ENCODE data around the gene ZNF786.

ZNF786 gene

GRCh38 chr7:149085866-149086265 is 4.7 kb downstream of the ZNF786 start:
- H3K36me3 ChIP-seq (replicated peaks in 1 of 2; ENCODE audit: control insufficient read depth in 2 of 2, insufficient read depth in 2 of 2, low read length in 2 of 2), result peaks cover 7 to 65% of the 10 kb centered on the region in 2 donors
- DNase-seq (ENCODE audit: low spot score), result no peak

GRCh38 chr7:149084407-149084806 is 6.1 kb downstream of the ZNF786 start:
- no peak overlapping the region for H2BK15ac ChIP-seq (ENCODE audit: low read length)
- DNase-seq (ENCODE audit: low spot score), result no peak
- peaks cover 0 to 2% (median 0%) of the 10 kb centered on the region in 3 experiments for H3K27me3 ChIP-seq (ENCODE audit: control insufficient read depth in 3 of 3, insufficient read depth in 3 of 3, low read depth in 1 of 3, low read length in 3 of 3)
- no peak overlapping the region for H3K27ac ChIP-seq (replicated peaks; ENCODE audit: low read length)
- WGBS, 2 donors (ENCODE audit: extremely low coverage in 2 of 2, insufficient read length in 2 of 2, insufficient replicate concordance in 1 of 2), result no CpG with 5 or more reads among the region's 2 CpGs
- no peak overlapping the region for H4K91ac ChIP-seq (ENCODE audit: low read depth, low read length, poor library complexity)
- H3K14ac ChIP-seq (ENCODE audit: low read length), result no peak overlapping the region
- H2AFZ ChIP-seq (ENCODE audit: low read length), result no peak overlapping the region
- H3K9me3 ChIP-seq (replicated peaks in 1 of 2; ENCODE audit: control insufficient read depth in 2 of 2, insufficient read depth in 1 of 2, low read depth in 1 of 2, low read length in 2 of 2), result peaks cover 7 to 59% of the 10 kb centered on the region in 2 donors
- H3K9ac ChIP-seq (ENCODE audit: low read depth, low read length, poor library complexity), result no peak overlapping the region
- no peak overlapping the region for H2AK5ac ChIP-seq (ENCODE audit: low read depth, low read length)
- H2BK5ac ChIP-seq (ENCODE audit: low read length), result no peak overlapping the region
- H3K18ac ChIP-seq (ENCODE audit: low read length), result no peak overlapping the region
- H2BK120ac ChIP-seq (ENCODE audit: low read depth, low read length), result no peak overlapping the region
- no peak overlapping the region for H3K4me2 ChIP-seq (ENCODE audit: insufficient read depth, low read length, poor library complexity, severe bottlenecking)
- H3K36me3 ChIP-seq (replicated peaks in 1 of 2; ENCODE audit: control insufficient read depth in 2 of 2, insufficient read depth in 2 of 2, low read length in 2 of 2), result peaks cover 11 to 75% of the 10 kb centered on the region in 2 donors
- no peak overlapping the region for H2BK12ac ChIP-seq (ENCODE audit: low read length)
- no peak overlapping the region for H3K23ac ChIP-seq (ENCODE audit: low read depth, low read length, poor library complexity)
- no peaks in the 10 kb centered on the region for H3K4me1 ChIP-seq (ENCODE audit: control insufficient read depth in 2 of 2, insufficient read depth in 1 of 2, low read depth in 1 of 2, low read length in 2 of 2)
- H3K4ac ChIP-seq (ENCODE audit: low read length), result no peak overlapping the region
- H3K4me3 ChIP-seq (ENCODE audit: low read length in 2 of 2), result no peak overlapping the region
- H4K8ac ChIP-seq (ENCODE audit: low read depth, low read length), result no peak overlapping the region
- peaks cover 4% of the 10 kb centered on the region for H3K79me1 ChIP-seq (ENCODE audit: low read depth, low read length)

More at GRCh38 chr7:149085866-149086265, 4.7 kb downstream of the ZNF786 start:
- Histone ChIP-seq H3K14ac (ENCODE audit: low read length) (no peak overlapping the region), H2BK5ac (ENCODE audit: low read length) (no peak overlapping the region), H3K4me3 (ENCODE audit: low read length in 2 of 2) (no peak overlapping the region), H3K27me3 (ENCODE audit: control insufficient read depth in 3 of 3, insufficient read depth in 3 of 3, low read depth in 1 of 3, low read length in 3 of 3) (peaks cover 0 to 2% (median 0%) of the 10 kb centered on the region in 3 experiments), H2AFZ (ENCODE audit: low read length) (no peak overlapping the region), H2BK12ac (ENCODE audit: low read length) (no peak overlapping the region), H3K18ac (ENCODE audit: low read length) (no peak overlapping the region), H2AK5ac (ENCODE audit: low read depth, low read length) (no peak overlapping the region), H3K23ac (ENCODE audit: low read depth, low read length, poor library complexity) (no peak overlapping the region), H4K91ac (ENCODE audit: low read depth, low read length, poor library complexity) (no peak overlapping the region), H3K9ac (ENCODE audit: low read depth, low read length, poor library complexity) (no peak overlapping the region), H2BK15ac (ENCODE audit: low read length) (no peak overlapping the region), H2BK120ac (ENCODE audit: low read depth, low read length) (no peak overlapping the region), H3K4ac (ENCODE audit: low read length) (no peak overlapping the region), H3K9me3 (replicated peaks in 1 of 2; ENCODE audit: control insufficient read depth in 2 of 2, insufficient read depth in 1 of 2, low read depth in 1 of 2, low read length in 2 of 2) (peaks cover 7 to 50% of the 10 kb centered on the region in 2 donors), H3K4me1 (ENCODE audit: control insufficient read depth in 2 of 2, insufficient read depth in 1 of 2, low read depth in 1 of 2, low read length in 2 of 2) (no peaks in the 10 kb centered on the region), H3K79me1 (ENCODE audit: low read depth, low read length) (peaks cover 4% of the 10 kb centered on the region), H4K8ac (ENCODE audit: low read depth, low read length) (no peak overlapping the region), H3K4me2 (ENCODE audit: insufficient read depth, low read length, poor library complexity, severe bottlenecking) (no peak overlapping the region), H3K27ac (replicated peaks; ENCODE audit: low read length) (no peak overlapping the region)
- WGBS, 2 donors (ENCODE audit: extremely low coverage in 2 of 2, insufficient read length in 2 of 2, insufficient replicate concordance in 1 of 2), result no CpG with 5 or more reads among the region's 1 CpG

GRCh38 chr7:149081914-149082313 is 8.6 kb downstream of the ZNF786 start:
- WGBS, 2 donors (ENCODE audit: extremely low coverage in 2 of 2, insufficient read length in 2 of 2, insufficient replicate concordance in 1 of 2), result no CpG with 5 or more reads among the region's 6 CpGs
- Histone ChIP-seq H3K27me3 (ENCODE audit: control insufficient read depth in 3 of 3, insufficient read depth in 3 of 3, low read depth in 1 of 3, low read length in 3 of 3) (no peaks in the 10 kb centered on the region), H2BK15ac (ENCODE audit: low read length) (no peak overlapping the region), H3K9me3 (replicated peaks in 1 of 2; ENCODE audit: control insufficient read depth in 2 of 2, insufficient read depth in 1 of 2, low read depth in 1 of 2, low read length in 2 of 2) (peaks cover 4 to 51% of the 10 kb centered on the region in 2 donors), H2AK5ac (ENCODE audit: low read depth, low read length) (no peak overlapping the region), H4K8ac (ENCODE audit: low read depth, low read length) (no peak overlapping the region), H3K4me3 (ENCODE audit: low read length in 2 of 2) (no peak overlapping the region), H3K9ac (ENCODE audit: low read depth, low read length, poor library complexity) (no peak overlapping the region), H2BK5ac (ENCODE audit: low read length) (no peak overlapping the region), H3K14ac (ENCODE audit: low read length) (no peak overlapping the region), H4K91ac (ENCODE audit: low read depth, low read length, poor library complexity) (no peak overlapping the region), H3K36me3 (replicated peaks in 1 of 2; ENCODE audit: control insufficient read depth in 2 of 2, insufficient read depth in 2 of 2, low read length in 2 of 2) (peaks cover 8 to 72% of the 10 kb centered on the region in 2 donors), H3K4ac (ENCODE audit: low read length) (no peak overlapping the region), H3K79me1 (ENCODE audit: low read depth, low read length) (peaks cover 4% of the 10 kb centered on the region), H3K4me2 (ENCODE audit: insufficient read depth, low read length, poor library complexity, severe bottlenecking) (no peak overlapping the region), H2AFZ (ENCODE audit: low read length) (no peak overlapping the region), H3K27ac (replicated peaks; ENCODE audit: low read length) (no peak overlapping the region), H3K23ac (ENCODE audit: low read depth, low read length, poor library complexity) (no peak overlapping the region), H2BK120ac (ENCODE audit: low read depth, low read length) (no peak overlapping the region), H3K18ac (ENCODE audit: low read length) (no peak overlapping the region), H2BK12ac (ENCODE audit: low read length) (no peak overlapping the region), H3K4me1 (ENCODE audit: control insufficient read depth in 2 of 2, insufficient read depth in 1 of 2, low read depth in 1 of 2, low read length in 2 of 2) (no peaks in the 10 kb centered on the region)
- no peak for DNase-seq (ENCODE audit: low spot score)

GRCh38 chr7:149077594-149077993 is 12.9 kb downstream of the ZNF786 start:
- Histone ChIP-seq H3K27me3 (ENCODE audit: control insufficient read depth in 3 of 3, insufficient read depth in 3 of 3, low read depth in 1 of 3, low read length in 3 of 3) (no peaks in the 10 kb centered on the region), H3K14ac (ENCODE audit: low read length) (no peak overlapping the region), H3K4ac (ENCODE audit: low read length) (no peak overlapping the region), H2BK12ac (ENCODE audit: low read length) (no peak overlapping the region), H3K18ac (ENCODE audit: low read length) (no peak overlapping the region), H4K91ac (ENCODE audit: low read depth, low read length, poor library complexity) (no peak overlapping the region), H2BK5ac (ENCODE audit: low read length) (no peak overlapping the region), H3K27ac (replicated peaks; ENCODE audit: low read length) (no peak overlapping the region), H2BK120ac (ENCODE audit: low read depth, low read length) (no peak overlapping the region), H4K8ac (ENCODE audit: low read depth, low read length) (no peak overlapping the region), H2BK15ac (ENCODE audit: low read length) (no peak overlapping the region), H3K36me3 (replicated peaks in 1 of 2; ENCODE audit: control insufficient read depth in 2 of 2, insufficient read depth in 2 of 2, low read length in 2 of 2) (peaks cover 8 to 73% of the 10 kb centered on the region in 2 donors), H3K23ac (ENCODE audit: low read depth, low read length, poor library complexity) (no peak overlapping the region), H3K4me3 (ENCODE audit: low read length in 2 of 2) (no peak overlapping the region), H2AFZ (ENCODE audit: low read length) (no peak overlapping the region), H3K4me2 (ENCODE audit: insufficient read depth, low read length, poor library complexity, severe bottlenecking) (no peak overlapping the region), H2AK5ac (ENCODE audit: low read depth, low read length) (no peak overlapping the region), H3K9me3 (replicated peaks in 1 of 2; ENCODE audit: control insufficient read depth in 2 of 2, insufficient read depth in 1 of 2, low read depth in 1 of 2, low read length in 2 of 2) (peaks cover 0 to 15% of the 10 kb centered on the region in 2 donors), H3K9ac (ENCODE audit: low read depth, low read length, poor library complexity) (no peak overlapping the region), H3K79me1 (ENCODE audit: low read depth, low read length) (no peaks in the 10 kb centered on the region), H3K4me1 (ENCODE audit: control insufficient read depth in 2 of 2, insufficient read depth in 1 of 2, low read depth in 1 of 2, low read length in 2 of 2) (no peaks in the 10 kb centered on the region)
- no peak for DNase-seq (ENCODE audit: low spot score)
- WGBS, 2 donors (ENCODE audit: extremely low coverage in 2 of 2, insufficient read length in 2 of 2, insufficient replicate concordance in 1 of 2), result no CpG with 5 or more reads among the region's 9 CpGs
